MCF 10A (cell line): ENCODE results near the gene URB1. TPM values are rescaled to one million over a fixed set of nuclear protein-coding genes. Genes with fewer than 3 reads are reported as not detected.

Experiments
- BruUV-seq: library from RNA; stranded (reverse); fragments of 400-500 nt; replicated peaks from 2 replicates; lab custom pipeline; 2021; lab: Mats Ljungman, UMichigan
- CTCF ChIA-PET: fragments of 300-600 bp; sonication (Branson Sonifier 250); formaldehyde crosslinking; extraction: SDS; loops from one replicate; lab custom pipeline; 2021; ENCODE audit warnings: antibody characterized with exemption, inconsistent platforms; lab: Yijun Ruan, JAX
- POLR2A ChIA-PET: fragments of 300-600, 350-650 bp; sonication (Branson Sonifier 250); formaldehyde crosslinking; extraction: SDS; loops from one replicate; lab custom pipeline; 2020; ENCODE audit warnings: antibody characterized with exemption, inconsistent platforms; lab: Yijun Ruan, JAX
- DNase-seq: peaks from one replicate; pipeline ENCODE4 v3.0.0-alpha.2; 2018; ENCODE audit not compliant: unreplicated experiment
- H3K27ac Mint-ChIP-seq: one replicate; pipeline ENCODE4 v1.8.0; 2022; ENCODE audit warnings: mild to moderate bottlenecking, low read depth, mixed read lengths; ENCODE audit not compliant: unreplicated experiment
- H3K27me3 Mint-ChIP-seq: one replicate; pipeline ENCODE4 v1.8.0; 2022; ENCODE audit warnings: mixed read lengths; ENCODE audit not compliant: insufficient read depth, unreplicated experiment
- H3K36me3 Mint-ChIP-seq: one replicate; pipeline ENCODE4 v1.8.0; 2022; ENCODE audit warnings: mild to moderate bottlenecking, moderate library complexity, mixed read lengths; ENCODE audit not compliant: insufficient read depth, unreplicated experiment
- H3K4me1 Mint-ChIP-seq: one replicate; pipeline ENCODE4 v1.8.0; 2022; ENCODE audit warnings: mixed read lengths; ENCODE audit not compliant: insufficient read depth, unreplicated experiment
- H3K4me3 Mint-ChIP-seq: one replicate; pipeline ENCODE4 v1.8.0; 2022; ENCODE audit warnings: mild to moderate bottlenecking, moderate library complexity, mixed read lengths; ENCODE audit not compliant: unreplicated experiment
- H3K9me3 Mint-ChIP-seq: one replicate; pipeline ENCODE4 v1.8.0; 2022; ENCODE audit warnings: mixed read lengths; ENCODE audit not compliant: unreplicated experiment
- CTCF ChIP-seq: fragments of 200-600 bp; IDR thresholded peaks from one replicate; pipeline ENCODE4 v1.8.0; 2022; ENCODE audit warnings: antibody characterized with exemption, mild to moderate bottlenecking; ENCODE audit not compliant: unreplicated experiment
- intact Hi-C: fragments of 100-400 bp; cut with micrococcal nuclease; formaldehyde crosslinking; loops from 2 replicates; pipeline ENCODE4 v1.14.1; 2022
- total RNA-seq: library from RNA; stranded (reverse); gene quantifications from 2 replicates; pipeline ENCODE4 v1.2.3, GENCODE V29; 2022

The URB1 gene
- total RNA-seq, 1 experiment from 2014 or later = 43.5 TPM

- no peaks in the 10 kb centered on the region for H3K27me3 Mint-ChIP-seq
- H3K36me3 Mint-ChIP-seq = peaks cover 8% of the 10 kb centered on the region
- H3K9me3 Mint-ChIP-seq = no peaks in the 10 kb centered on the region
- H3K27ac Mint-ChIP-seq = peak overlapping the region; percentile 87
- H3K4me3 Mint-ChIP-seq = peak overlapping the region; percentile 97
- no peak for DNase-seq
- ChIA-PET POLR2A (interaction anchor here (0.6 to 7.1 kb wide), 13 partner anchors 10 to 360 kb away, joined by 3 to 97 read pairs (median 4); partner anchors contain the start of genes PAXBP1 and URB1), CTCF (interaction anchor here (0.7 to 1.4 kb wide), 5 partner anchors 7 to 119 kb away, joined by 3 to 9 read pairs (median 3); no protein-coding TSS in a partner anchor)
- BruUV-seq = no TSS peak
- TF ChIP-seq CTCF = no peak
- peaks cover 39% of the 10 kb centered on the region for H3K4me1 Mint-ChIP-seq
- intact Hi-C loops = no loop called here
Observed at GRCh38 chr21:32410916-32411315, 18.1 kb upstream of the URB1 start.

GRCh38 chr21:32410291-32410690, 17.5 kb upstream of the URB1 start:
- no peak for TF ChIP-seq CTCF
- H3K27me3 Mint-ChIP-seq = no peaks in the 10 kb centered on the region
- CTCF ChIA-PET = interaction anchor here (1.2 kb wide), 1 partner anchor 48 kb away, joined by 3 read pairs; no protein-coding TSS in a partner anchor
- DNase-seq = no peak
- H3K4me3 Mint-ChIP-seq = no peak overlapping the region
- no peaks in the 10 kb centered on the region for H3K9me3 Mint-ChIP-seq
- no TSS peak for BruUV-seq
- H3K36me3 Mint-ChIP-seq = peaks cover 8% of the 10 kb centered on the region
- POLR2A ChIA-PET = interaction anchor here (1.0 to 7.1 kb wide), 3 partner anchors 15 to 201 kb away, joined by 3 to 97 read pairs (median 3); partner anchors contain the start of gene URB1
- intact Hi-C loops = no loop called here
- peaks cover 33% of the 10 kb centered on the region for H3K4me1 Mint-ChIP-seq
- no peak overlapping the region for H3K27ac Mint-ChIP-seq

- no TSS peak for BruUV-seq
- Mint-ChIP-seq H3K4me1 (peaks cover 10% of the 10 kb centered on the region), H3K4me3 (no peak overlapping the region), H3K36me3 (no peaks in the 10 kb centered on the region), H3K27ac (no peak overlapping the region), H3K9me3 (no peaks in the 10 kb centered on the region), H3K27me3 (no peaks in the 10 kb centered on the region)
- intact Hi-C loops = no loop called here
- ChIA-PET CTCF (interaction anchor here (0.6 to 6.8 kb wide), 3 partner anchors 126 to 194 kb away, joined by 5 to 71 read pairs (median 31); no protein-coding TSS in a partner anchor), POLR2A (interaction anchor here (0.7 to 1.5 kb wide), 4 partner anchors 12 to 1098 kb away, joined by 3 to 5 read pairs (median 3); no protein-coding TSS in a partner anchor)
- peak; percentile 20 for DNase-seq
- TF ChIP-seq CTCF = no peak
Observed at GRCh38 chr21:32406405-32406804, 13.6 kb upstream of the URB1 start.

- ChIA-PET CTCF (interaction anchor here (0.6 to 6.8 kb wide), 17 partner anchors 8 to 866 kb away, joined by 3 to 71 read pairs (median 4); partner anchors contain the start of gene URB1), POLR2A (interaction anchor here (0.7 to 1.9 kb wide), 4 partner anchors 11 to 206 kb away, joined by 3 to 9 read pairs (median 5); no protein-coding TSS in a partner anchor)
- peak; percentile 81 for DNase-seq
- intact Hi-C loops = loop anchor here (1.0 kb wide), 1 partner anchor 198 kb away; no protein-coding TSS in a partner anchor
- no peaks in the 10 kb centered on the region for H3K9me3 Mint-ChIP-seq
- H3K4me3 Mint-ChIP-seq = no peak overlapping the region
- H3K4me1 Mint-ChIP-seq = no peaks in the 10 kb centered on the region
- no peaks in the 10 kb centered on the region for H3K36me3 Mint-ChIP-seq
- peak; percentile 66 for TF ChIP-seq CTCF
- no peak overlapping the region for H3K27ac Mint-ChIP-seq
- no TSS peak for BruUV-seq
- peaks cover 12% of the 10 kb centered on the region for H3K27me3 Mint-ChIP-seq
Observed at GRCh38 chr21:32403201-32403777, 10.5 kb upstream of the URB1 start.
